HCT116 (cell line): ENCODE results near the gene LINGO4. TPM values are rescaled to one million over a fixed set of nuclear protein-coding genes. Genes with fewer than 3 reads are reported as not detected.

Experiments
- ATAC-seq: fragments of 200-7000 bp; cut with Tn5 transposase; 2 replicates; pipeline ENCODE4 v1.9.1; 2020; ENCODE audit warnings: mild to moderate bottlenecking, moderate library complexity
- BruUV-seq: library from RNA; stranded (reverse); fragments of 400-500 nt; replicated peaks from 2 replicates; lab custom pipeline; 2021; lab: Mats Ljungman, UMichigan
- CTCF ChIA-PET: fragments of 300-600 bp; sonication (Branson Sonifier 250); formaldehyde crosslinking; loops from one replicate; lab custom pipeline; 2021; ENCODE audit warnings: antibody characterized with exemption; lab: Charles Lee
- POLR2A ChIA-PET: fragments of 300-600, 350-600 bp; sonication (Branson Sonifier 250); formaldehyde crosslinking; loops from one replicate; lab custom pipeline; 2021; ENCODE audit warnings: antibody characterized with exemption; lab: Charles Lee
- RAD21 ChIA-PET, 2 experiments: fragments of 300-600 bp; sonication (Branson Sonifier 250); formaldehyde crosslinking; loops; one replicate each; lab custom pipeline; 2023; ENCODE audit warnings: low total read pairs in 2 of 2; ENCODE audit not compliant: uncharacterized antibody in 2 of 2, unreplicated experiment in 2 of 2, low non-redundant PET in 1 of 2; lab: Charles Lee
- DNase-seq: peaks from one replicate; pipeline ENCODE4 v3.0.0-alpha.2; 2010; ENCODE audit warnings: low read depth, low spot score
- H2AFZ ChIP-seq: fragments of 200-600 bp; shearing (Covaris generic), sonication (generic); 2 replicates; pipeline ENCODE4 v1.6.1; 2017; ENCODE audit warnings: low read depth, mixed run types, mixed read lengths, antibody characterized with exemption, low read length; ENCODE audit not compliant: poor library complexity, severe bottlenecking
- H3K27ac ChIP-seq: 2 replicates; pipeline ENCODE4 v1.5.1; 2012; ENCODE audit warnings: low read depth, low read length
- H3K27me3 ChIP-seq: fragments of 200-600 bp; sonication (generic); 2 replicates; pipeline ENCODE4 v1.6.1; 2016; ENCODE audit warnings: mixed run types, low read length, mixed read lengths; ENCODE audit not compliant: insufficient read depth
- H3K36me3 ChIP-seq, 2 experiments: fragments of 200-500 bp in 1 of 2; fragments of 200-600 bp in 1 of 2; sonication (Bioruptor generic) in 1 of 2; sonication (generic) in 1 of 2; 2 replicates each; pipeline versions ENCODE4 v1.5.1 to v1.6.1; 2014 to 2016; ENCODE audit warnings: low read length in 2 of 2, inconsistent platforms in 1 of 2, mixed read lengths in 1 of 2, mixed run types in 1 of 2; ENCODE audit not compliant: insufficient read depth in 2 of 2, control insufficient read depth in 1 of 2
- H3K4me1 ChIP-seq, 2 experiments: fragments of 200-600 bp in 1 of 2; sonication (generic) in 1 of 2; 2 replicates each; pipeline versions ENCODE4 v1.5.1 to v1.6.1; 2012 to 2017; ENCODE audit warnings: low read length in 2 of 2, inconsistent platforms in 1 of 2, mild to moderate bottlenecking in 1 of 2, mixed read lengths in 1 of 2, mixed run types in 1 of 2, moderate library complexity in 1 of 2; ENCODE audit not compliant: insufficient read depth in 2 of 2, control insufficient read depth in 1 of 2
- H3K4me2 ChIP-seq: fragments of 200-600 bp; sonication (generic); 2 replicates; pipeline ENCODE4 v1.6.1; 2017; ENCODE audit warnings: mixed run types, low read length, mixed read lengths
- H3K4me3 ChIP-seq, 2 experiments: fragments of 200-600 bp in 1 of 2; sonication (generic) in 1 of 2; replicated peaks in 1 of 2; 2 replicates each; pipeline ENCODE4 v1.5.1; 2011 to 2016; ENCODE audit warnings: low read length in 2 of 2, control low read depth in 1 of 2, low read depth in 1 of 2, mild to moderate bottlenecking in 1 of 2, mixed read lengths in 1 of 2, mixed run types in 1 of 2
- H3K79me2 ChIP-seq: fragments of 200-600 bp; sonication (generic); 2 replicates; pipeline ENCODE4 v1.6.1; 2017; ENCODE audit warnings: mild to moderate bottlenecking, mixed run types, low read length, moderate library complexity, mixed read lengths; ENCODE audit not compliant: insufficient read depth
- H3K9ac ChIP-seq: fragments of 200-600 bp; sonication (generic); 2 replicates; pipeline ENCODE4 v1.6.1; 2016; ENCODE audit warnings: low read length, mixed read lengths
- H3K9me2 ChIP-seq: fragments of 200-600 bp; sonication (generic), shearing (Covaris generic); 2 replicates; pipeline ENCODE4 v1.6.1; 2017; ENCODE audit warnings: mixed run types, mild to moderate bottlenecking, moderate library complexity; ENCODE audit not compliant: insufficient read depth
- H3K9me3 ChIP-seq, 2 experiments: fragments of 200-500 bp in 1 of 2; fragments of 200-600 bp in 1 of 2; sonication (Bioruptor generic) in 1 of 2; sonication (generic) in 1 of 2; 2 replicates each; pipeline ENCODE4 v1.6.1; 2014 to 2017; ENCODE audit warnings: low read length in 2 of 2, mixed read lengths in 2 of 2, inconsistent platforms in 1 of 2, low read depth in 1 of 2, mild to moderate bottlenecking in 1 of 2, mixed run types in 1 of 2, moderate library complexity in 1 of 2; ENCODE audit not compliant: control insufficient read depth in 1 of 2, insufficient read depth in 1 of 2
- H4K20me1 ChIP-seq: fragments of 200-600 bp; sonication (generic), shearing (Covaris generic); 2 replicates; pipeline ENCODE4 v1.6.1; 2017; ENCODE audit warnings: mixed run types, mild to moderate bottlenecking, moderate library complexity; ENCODE audit not compliant: insufficient read depth
- ATF3 ChIP-seq: IDR thresholded peaks from 2 replicates; pipeline ENCODE4 v1.6.1; 2012
- CBX3 ChIP-seq: IDR thresholded peaks from 2 replicates; pipeline ENCODE4 v1.6.1; 2012; ENCODE audit warnings: low read depth
- CEBPB ChIP-seq: IDR thresholded peaks from 2 replicates; pipeline ENCODE4 v1.6.1; 2012; ENCODE audit warnings: low read depth
- CTCF ChIP-seq, 3 experiments: fragments of 200-600 bp in 1 of 3; sonication (generic) in 1 of 3; IDR thresholded peaks in 2 of 3; conservative IDR thresholded peaks in 1 of 3; 2 replicates each; pipeline ENCODE4 v1.5.1; 2012 to 2017; ENCODE audit warnings: low read depth in 2 of 3, low read length in 2 of 3, antibody characterized with exemption in 1 of 3, borderline replicate concordance in 1 of 3, control low read depth in 1 of 3, mild to moderate bottlenecking in 1 of 3, mixed read lengths in 1 of 3, mixed run types in 1 of 3, moderate library complexity in 1 of 3; ENCODE audit not compliant: insufficient read depth in 1 of 3
- ELF1 ChIP-seq: IDR thresholded peaks from 2 replicates; pipeline ENCODE4 v1.6.1; 2012; ENCODE audit warnings: low read depth, borderline replicate concordance
- POLR2AphosphoS5 ChIP-seq: IDR thresholded peaks from 2 replicates; pipeline ENCODE4 v1.6.1; 2011; ENCODE audit warnings: mild to moderate bottlenecking, low read depth, low read length, moderate library complexity
- RAD21 ChIP-seq: IDR thresholded peaks from 2 replicates; pipeline ENCODE4 v1.6.1; 2012; ENCODE audit warnings: low read depth, mild to moderate bottlenecking
- REST ChIP-seq: IDR thresholded peaks from 2 replicates; pipeline ENCODE4 v1.6.1; 2012; ENCODE audit warnings: low read depth
- SIN3A ChIP-seq: IDR thresholded peaks from 2 replicates; pipeline ENCODE4 v1.6.1; 2012; ENCODE audit warnings: low read depth
- SRF ChIP-seq: IDR thresholded peaks from 2 replicates; pipeline ENCODE4 v1.6.1; 2012; ENCODE audit warnings: low read depth
- ZFX ChIP-seq: fragments of 450-650 bp; IDR thresholded peaks from 2 replicates; pipeline ENCODE4 v1.6.1; 2017
- intact Hi-C: fragments of 100-400 bp; cut with micrococcal nuclease; formaldehyde crosslinking; loops from 2 replicates; pipeline ENCODE4 v1.10.0; 2022
- total RNA-seq: library from RNA; stranded (reverse); gene quantifications from one replicate; pipeline ENCODE4 v1.2.1, GENCODE V29; 2021; ENCODE audit not compliant: unreplicated experiment

The LINGO4 gene
- total RNA-seq, 1 experiment from 2014 or later: not detected

GRCh38 chr1:151811181-151811580, 6.0 kb upstream of the LINGO4 start:
- ChIA-PET RAD21 (no interaction called here), POLR2A (no interaction called here), CTCF (no interaction called here)
- Histone ChIP-seq H4K20me1 (no peaks in the 10 kb centered on the region), H3K4me2 (no peak overlapping the region), H3K9me3 (no peaks in the 10 kb centered on the region), H3K36me3 (no peaks in the 10 kb centered on the region), H3K27me3 (peaks cover 6% of the 10 kb centered on the region; the same call in 1 of the 2 replicates), H3K9me2 (no peaks in the 10 kb centered on the region), H2AFZ (no peak overlapping the region), H3K4me3 (no peak overlapping the region), H3K9ac (no peak overlapping the region), H3K79me2 (no peaks in the 10 kb centered on the region), H3K4me1 (no peaks in the 10 kb centered on the region), H3K27ac (no peak overlapping the region)
- no peak for ATAC-seq
- TF ChIP-seq RAD21 (no peak), CBX3 (no peak), ELF1 (no peak), SIN3A (no peak), CEBPB (no peak), REST (no peak), POLR2AphosphoS5 (no peak)
- BruUV-seq: no TSS peak
- DNase-seq: no peak
- intact Hi-C loops: no loop called here

GRCh38 chr1:151809985-151810556, 4.9 kb upstream of the LINGO4 start:
- Histone ChIP-seq H3K4me2 (no peak overlapping the region), H3K4me1 (no peaks in the 10 kb centered on the region), H3K79me2 (no peaks in the 10 kb centered on the region), H3K36me3 (no peaks in the 10 kb centered on the region), H3K27ac (no peak overlapping the region), H4K20me1 (no peaks in the 10 kb centered on the region), H2AFZ (no peak overlapping the region), H3K9me3 (no peaks in the 10 kb centered on the region), H3K4me3 (no peak overlapping the region), H3K9me2 (no peaks in the 10 kb centered on the region), H3K27me3 (peaks cover 11% of the 10 kb centered on the region; the same call in 1 of the 2 replicates), H3K9ac (no peak overlapping the region)
- BruUV-seq: no TSS peak
- ATAC-seq (no peak), DNase-seq (no peak)
- RAD21 ChIA-PET: no interaction called here
- POLR2A ChIA-PET: no interaction called here
- intact Hi-C loops: no loop called here
- CTCF ChIA-PET: no interaction called here
- TF ChIP-seq SIN3A (no peak), REST (no peak), CTCF (IDR thresholded peaks at IDR 0.05 in 2 of 3, conservative IDR thresholded peaks at IDR 0.05 in 1 of 3; ENCODE audit: borderline replicate concordance in 1 of 3, insufficient read depth in 1 of 3, low read depth in 2 of 3, low read length in 2 of 3) (no peak), ZFX (no peak), SRF (no peak), ATF3 (no peak)
